UCSD-AML1 (cell line): ENCODE results near the gene ENOSF1.
"Not testable (repeated sequence)": the region's sequence is repeated elsewhere in the genome, so short reads cannot be mapped to it uniquely, and the experiment has no call there.

Source experiments
- DNase-seq: peaks from one replicate; lab custom pipeline; 2025; ENCODE audit not compliant: unreplicated experiment; lab: John Stamatoyannopoulos, UW

Gene ENOSF1

GRCh38 chr18:708096-708495 is 4.3 kb downstream of the ENOSF1 start:
- DNase-seq = no peak

DNA sequence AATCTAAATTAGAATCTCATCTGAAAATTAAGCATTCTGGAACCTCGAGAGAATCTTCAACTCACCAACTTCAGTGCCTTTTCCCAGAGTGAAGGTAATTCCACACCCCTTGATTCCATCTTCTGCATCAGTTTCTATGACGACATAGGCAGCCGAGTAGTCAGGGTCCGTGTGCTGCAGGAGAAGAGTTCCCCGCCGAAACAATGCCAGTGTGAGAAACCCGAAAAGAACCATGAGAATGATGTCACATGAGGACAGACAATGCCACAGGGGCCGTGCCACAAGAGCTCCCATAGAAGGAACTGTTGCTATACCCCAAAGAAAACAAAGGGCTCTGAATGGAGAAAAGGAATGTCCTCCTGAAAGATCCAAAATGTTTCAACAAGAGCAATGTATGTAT is 6.0 kb downstream of the ENOSF1 start:
- DNase-seq = no peak

DNA sequence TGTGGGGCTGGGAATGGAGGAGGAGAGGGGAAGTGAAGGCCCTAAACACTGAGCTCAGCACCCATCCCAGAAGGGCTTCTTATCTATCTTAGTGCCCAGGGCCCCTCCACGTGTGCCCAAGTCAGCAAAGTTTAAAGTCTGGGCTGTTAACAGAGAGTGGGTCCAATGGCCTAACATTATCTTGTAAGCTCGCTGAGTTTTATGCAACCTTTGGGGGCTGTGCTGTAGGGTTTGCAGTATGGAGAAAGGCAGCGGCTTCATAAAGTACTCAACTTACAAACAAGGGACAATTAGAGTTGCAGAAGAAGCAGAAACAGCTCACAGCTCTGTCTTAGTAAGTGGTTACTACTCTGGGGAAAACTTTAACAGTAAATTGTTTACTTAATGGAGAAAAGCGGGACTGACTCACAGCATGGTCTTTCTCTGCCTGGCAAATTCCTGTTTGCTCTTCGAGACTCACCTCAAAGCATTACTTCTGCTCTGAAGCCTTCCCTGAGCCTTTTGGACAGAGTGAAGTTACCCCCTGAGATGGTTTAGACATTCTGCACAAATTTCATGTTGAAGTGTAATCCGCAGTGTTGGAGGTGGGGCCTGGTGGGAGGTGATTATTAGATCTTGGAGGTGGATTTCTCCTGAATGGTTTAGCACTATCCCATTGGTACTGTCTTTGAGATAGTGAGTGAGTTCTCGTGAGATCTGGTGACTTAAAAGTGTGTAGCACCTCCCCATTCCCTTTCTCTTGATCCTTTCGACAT is 9.0 kb downstream of the ENOSF1 start:
- DNase-seq = peak; percentile 40

DNA sequence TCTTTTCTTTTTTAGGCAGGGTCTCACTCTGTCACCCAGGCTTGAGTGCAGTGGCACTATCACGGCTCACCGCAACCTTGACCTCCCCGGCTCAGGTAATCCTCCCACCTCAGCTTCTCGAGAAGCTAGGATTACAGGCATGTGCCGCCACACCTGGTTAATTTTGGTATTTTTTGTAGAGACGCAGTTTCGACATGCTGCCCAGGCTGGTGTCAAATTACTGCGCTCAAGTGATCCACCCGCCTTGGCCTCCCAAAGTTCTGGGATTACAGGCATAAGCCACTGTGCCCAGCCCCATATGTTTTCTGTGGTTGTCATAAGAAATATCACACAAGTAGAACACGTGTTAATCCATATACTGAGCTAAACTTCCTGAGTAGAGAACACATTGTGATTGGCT is 14.6 kb downstream of the ENOSF1 start:
- no peak for DNase-seq

DNA sequence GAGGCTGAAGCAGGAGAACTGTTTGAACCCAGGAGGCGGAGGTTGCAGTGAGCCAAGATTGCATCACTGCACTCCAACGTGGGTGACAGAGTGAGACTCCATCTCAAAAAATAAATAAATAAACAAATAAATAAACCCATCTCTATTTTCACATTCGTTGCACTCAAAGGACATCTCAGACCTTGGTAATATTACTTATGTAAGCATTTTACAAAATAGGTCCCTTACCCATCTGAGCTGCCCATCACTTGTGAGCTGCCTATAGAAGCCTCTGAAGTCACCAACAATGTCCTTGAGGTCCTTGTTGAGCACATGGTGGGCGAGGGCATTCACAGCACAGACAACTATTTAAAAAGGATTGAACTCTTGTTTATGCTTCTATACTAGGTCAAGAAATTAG is 15.4 kb downstream of the ENOSF1 start:
- no peak for DNase-seq

DNA sequence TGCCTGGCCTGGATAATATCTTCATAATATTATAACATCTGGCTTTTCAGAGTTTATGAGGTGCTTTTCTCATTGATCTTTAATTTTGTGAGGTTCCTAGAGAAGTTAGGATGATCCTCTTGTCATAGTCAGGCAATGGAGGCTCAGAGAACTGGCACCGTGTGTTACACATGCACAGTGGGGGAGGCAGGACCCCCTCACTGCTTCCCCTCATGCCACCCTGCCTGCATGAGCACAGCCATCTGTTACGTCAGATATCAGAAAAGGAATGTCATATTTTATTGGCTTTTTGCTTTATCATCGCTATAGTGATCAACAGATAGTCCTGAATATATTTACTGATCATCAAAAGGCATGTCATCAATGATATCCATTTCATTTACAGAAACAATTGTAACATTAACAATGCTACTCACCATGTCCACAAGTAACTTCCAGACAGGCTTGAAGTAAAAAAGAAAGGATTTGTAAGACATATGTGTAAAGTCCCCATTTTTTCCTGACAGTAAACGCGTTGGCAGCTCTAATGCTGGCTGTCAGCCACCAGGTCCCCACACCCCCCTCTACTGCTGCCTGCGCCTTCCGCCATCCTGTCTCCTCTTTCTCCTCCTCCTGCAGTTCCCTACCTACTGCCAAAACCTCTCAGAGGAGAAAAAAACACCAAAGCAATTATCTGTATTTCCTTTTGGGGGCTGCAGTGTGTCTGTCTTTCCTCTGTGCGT is 18.8 kb downstream of the ENOSF1 start:
- no peak for DNase-seq

DNA sequence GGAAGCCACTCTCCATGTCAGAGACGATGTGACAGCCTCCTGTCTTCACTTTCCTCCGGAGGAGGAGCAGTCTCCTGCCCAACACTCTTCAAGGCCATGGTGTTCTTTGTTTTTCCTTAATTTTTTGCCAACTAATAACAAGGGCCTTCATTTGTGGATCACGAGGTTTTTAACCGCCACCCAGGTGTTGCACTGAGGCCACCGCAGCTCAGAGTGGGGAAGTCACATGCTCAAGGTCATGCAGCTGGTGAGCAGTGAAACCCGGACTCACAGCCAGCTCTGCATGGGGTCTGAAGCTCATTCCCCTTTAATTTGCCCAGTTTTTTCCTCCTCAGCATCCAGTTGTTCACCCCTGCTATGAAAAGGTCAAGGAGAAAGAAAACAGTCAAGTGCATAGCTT is 19.6 kb downstream of the ENOSF1 start:
- DNase-seq = no peak

- DNase-seq = no peak
These were observed 24.1 kb downstream of the ENOSF1 start for GRCh38 chr18:688323-688722.

GRCh38 chr18:686339-687111 is 25.9 kb downstream of the ENOSF1 start:
- DNase-seq = no peak

- DNase-seq = no peak
These were observed 27.0 kb downstream of the ENOSF1 start for GRCh38 chr18:685438-685837.

DNA sequence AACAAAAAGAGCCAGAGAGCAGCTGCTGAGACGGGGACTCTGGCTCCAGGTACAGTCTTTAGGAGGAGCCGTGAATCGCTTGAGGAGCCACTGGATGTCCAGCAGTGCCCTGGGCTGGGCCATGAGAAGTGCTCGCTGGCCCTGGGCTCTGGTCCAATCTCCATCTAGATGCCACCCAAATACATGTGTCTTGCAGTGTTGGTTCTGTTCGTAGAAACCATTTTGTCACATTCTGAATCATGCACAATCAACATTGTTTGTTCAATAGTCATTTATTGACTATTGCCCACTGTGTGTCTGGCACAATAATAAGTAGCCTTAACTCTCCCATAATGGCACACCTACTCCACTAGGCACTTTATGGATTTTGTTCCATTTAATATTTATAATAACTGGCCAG is 28.9 kb downstream of the ENOSF1 start:
- no peak for DNase-seq

DNA sequence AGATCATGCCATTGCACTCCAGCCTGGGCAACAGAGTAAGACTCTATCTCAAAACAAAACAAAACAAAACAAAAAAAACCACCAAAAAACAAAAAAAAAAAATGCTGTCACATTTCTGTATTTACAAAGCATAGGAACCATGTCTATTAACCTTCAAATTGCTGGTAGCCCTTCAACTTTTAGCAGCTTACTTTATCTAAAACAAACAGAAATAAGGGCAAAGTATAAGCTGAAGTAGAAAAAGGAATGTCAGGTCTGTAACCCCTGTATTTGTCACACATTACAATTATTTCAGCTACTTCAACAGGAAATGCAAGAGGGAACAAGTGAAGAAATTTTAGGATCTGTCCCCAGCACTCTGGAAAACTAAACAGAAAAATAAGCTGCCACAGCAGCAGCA is 29.6 kb downstream of the ENOSF1 start:
- DNase-seq = no peak

GRCh38 chr18:682416-682815 is 30.0 kb downstream of the ENOSF1 start:
- DNase-seq = not testable (repeated sequence)

DNA sequence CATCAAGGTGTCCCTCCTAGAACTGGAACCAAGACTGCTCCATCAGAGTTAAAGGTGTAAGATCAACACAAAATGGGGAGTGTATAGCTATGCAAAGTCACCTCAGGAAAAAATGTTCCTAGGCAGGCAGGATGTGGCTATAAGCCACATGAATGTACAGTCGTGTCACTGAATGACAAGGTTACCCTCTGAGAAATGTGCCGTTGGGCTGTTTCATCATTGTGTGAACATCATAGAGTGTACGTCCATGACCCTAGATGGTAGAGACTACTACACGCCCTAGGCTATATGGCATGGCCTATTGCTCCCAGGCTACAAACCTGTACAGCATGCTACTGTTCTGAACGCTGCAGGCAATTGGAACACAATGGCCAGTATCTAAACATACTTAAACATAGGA is 30.4 kb downstream of the ENOSF1 start:
- peak; percentile 56 for DNase-seq

DNA sequence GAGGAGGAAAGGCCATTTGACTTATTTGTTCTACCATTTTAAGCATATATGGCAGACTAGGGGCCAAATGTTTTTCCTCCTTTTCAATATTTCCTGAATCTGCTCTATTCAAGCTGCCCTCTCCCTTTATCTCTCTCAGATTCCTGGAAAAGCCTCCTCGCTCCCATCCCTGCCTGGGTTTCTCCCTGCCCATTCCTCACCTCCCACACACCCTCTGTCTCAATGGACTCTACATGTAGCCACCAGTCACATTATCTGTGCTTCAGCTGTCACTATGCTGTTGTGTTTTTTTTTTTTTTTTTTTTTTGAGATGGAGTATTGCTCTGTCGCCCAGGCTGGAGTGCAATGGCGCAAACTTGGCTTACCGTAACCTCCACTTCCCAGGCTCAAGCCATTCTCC is 32.0 kb downstream of the ENOSF1 start:
- no peak for DNase-seq

- DNase-seq = no peak
These were observed 32.9 kb downstream of the ENOSF1 start for GRCh38 chr18:679516-679915.

DNA sequence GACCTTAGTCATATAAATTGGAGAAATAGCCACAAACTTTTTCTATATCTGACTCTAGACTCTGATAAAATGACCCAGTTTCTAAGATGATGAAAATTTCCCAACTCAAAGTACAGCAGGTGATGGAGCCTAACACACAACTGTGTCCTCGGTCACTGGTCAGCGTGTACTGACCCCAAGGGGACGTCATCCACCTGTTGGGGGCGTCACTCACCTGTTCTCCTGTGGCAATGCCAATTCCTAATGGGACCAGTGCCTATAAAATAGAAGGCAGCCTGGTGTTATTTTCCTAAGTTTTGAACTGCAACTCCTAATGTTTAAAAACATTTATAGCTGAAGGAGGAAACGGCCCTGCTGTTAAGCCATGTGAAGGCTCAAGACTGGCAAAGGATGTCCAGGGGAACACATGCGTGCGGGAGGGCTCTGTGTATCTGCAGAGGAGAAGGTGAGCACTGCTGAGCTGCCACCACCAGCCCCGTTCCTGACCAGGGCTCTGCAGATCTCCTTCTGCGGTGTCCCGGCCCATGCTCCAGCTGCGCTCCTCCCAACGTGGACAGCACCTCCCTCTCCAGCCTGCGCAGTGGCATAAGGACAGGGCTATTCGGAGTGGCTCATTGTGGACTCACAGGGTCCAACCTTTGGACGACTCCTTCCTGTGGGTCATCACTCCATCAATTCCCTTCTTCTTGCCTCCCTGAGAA is 33.8 kb downstream of the ENOSF1 start:
- no peak for DNase-seq

DNA sequence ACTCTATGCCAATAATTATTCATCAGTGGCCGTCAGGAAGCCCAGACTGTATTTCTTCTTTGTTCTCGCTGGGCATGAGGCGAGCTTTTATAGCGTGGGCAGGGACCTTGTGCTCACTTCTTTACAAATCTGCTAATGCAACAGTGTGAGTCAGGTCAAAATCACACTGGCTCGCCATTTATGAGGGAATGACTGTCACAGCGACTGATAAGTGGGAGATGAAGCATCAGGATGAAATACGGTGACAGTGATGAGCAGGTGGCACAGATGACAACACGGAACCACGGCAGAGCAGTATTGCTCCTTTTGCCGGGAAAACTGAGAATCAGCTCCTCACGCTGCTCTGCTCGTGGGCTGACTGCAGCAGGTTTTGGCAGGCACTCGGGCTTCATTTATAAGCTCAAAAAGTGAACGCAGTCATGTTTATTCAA is 34.5 kb downstream of the ENOSF1 start:
- no peak for DNase-seq

DNA sequence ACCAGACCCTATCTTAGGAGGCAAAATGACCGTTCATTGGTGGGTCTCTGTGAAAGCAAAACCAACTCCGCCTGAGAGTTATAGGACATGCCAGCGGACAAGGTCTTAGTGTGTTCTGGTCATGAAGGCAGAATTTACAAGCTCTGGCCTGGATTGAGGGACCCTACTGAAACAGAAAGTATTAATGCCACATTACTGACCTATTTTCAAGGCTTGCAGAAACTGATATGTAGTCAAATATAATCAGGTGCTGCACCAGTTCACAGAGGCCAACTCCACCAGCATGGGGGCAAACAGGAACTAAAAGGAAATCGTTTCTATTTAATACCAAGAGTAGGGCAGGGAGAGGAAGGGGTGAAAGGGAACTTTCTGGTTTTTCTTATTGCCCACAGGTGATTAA is 35.3 kb downstream of the ENOSF1 start:
- no peak for DNase-seq

DNA sequence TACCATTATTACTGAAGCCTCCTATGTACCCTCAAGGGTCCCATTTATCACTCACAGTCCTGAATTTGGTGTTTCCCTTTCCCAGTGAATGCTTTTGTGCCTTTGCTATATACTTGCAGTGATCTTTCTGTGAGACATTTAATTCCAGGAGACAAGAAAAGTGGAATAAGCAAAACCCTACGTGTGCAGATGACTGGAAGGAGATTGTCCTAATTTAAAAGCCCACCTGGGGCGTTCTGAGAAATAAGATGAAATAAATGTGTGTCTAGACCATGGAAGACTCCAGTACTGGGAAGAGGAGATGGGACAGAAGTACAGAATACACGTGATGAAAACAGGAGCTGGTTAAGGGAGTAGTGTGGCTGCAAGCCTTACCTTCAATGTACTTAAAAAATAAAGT is 35.7 kb downstream of the ENOSF1 start:
- DNase-seq = no peak

DNA sequence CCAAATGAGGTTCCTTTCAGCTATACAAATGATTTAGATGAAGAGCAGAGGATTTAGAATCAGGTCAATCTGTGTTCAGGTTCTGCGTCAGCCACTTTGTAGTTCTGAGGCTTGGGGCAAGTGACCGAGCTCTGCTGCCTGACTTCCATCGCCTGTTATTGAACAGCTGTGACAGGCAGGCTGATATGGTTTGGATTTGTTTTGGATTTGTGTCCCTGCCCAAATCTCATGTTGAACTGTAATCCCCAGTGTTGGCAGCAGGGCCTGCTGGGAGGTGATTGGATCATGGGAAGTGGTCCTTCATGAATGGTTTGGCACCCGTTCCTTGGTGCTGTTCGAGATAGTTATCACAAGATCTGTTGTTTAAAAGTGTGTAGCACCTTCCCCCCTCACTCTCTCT is 36.4 kb downstream of the ENOSF1 start:
- no peak for DNase-seq
